CD4-positive, alpha-beta T cell treated with Interleukin-6 at 100 ng/mL for 8 hours (primary cell): ENCODE measurements around the gene HPX.
A peak's percentile ranks its signal among the peaks of the same experiment; 100 is the strongest.

Experiments used
- DNase-seq: peaks from one replicate; pipeline ENCODE4 v3.0.0-alpha.2; 2020; ENCODE audit warnings: mixed read lengths, low spot score

HPX gene

GRCh38 chr11:6458352-6459098 lies 17.7 kb upstream of the HPX start:
- no peak for DNase-seq

DNA sequence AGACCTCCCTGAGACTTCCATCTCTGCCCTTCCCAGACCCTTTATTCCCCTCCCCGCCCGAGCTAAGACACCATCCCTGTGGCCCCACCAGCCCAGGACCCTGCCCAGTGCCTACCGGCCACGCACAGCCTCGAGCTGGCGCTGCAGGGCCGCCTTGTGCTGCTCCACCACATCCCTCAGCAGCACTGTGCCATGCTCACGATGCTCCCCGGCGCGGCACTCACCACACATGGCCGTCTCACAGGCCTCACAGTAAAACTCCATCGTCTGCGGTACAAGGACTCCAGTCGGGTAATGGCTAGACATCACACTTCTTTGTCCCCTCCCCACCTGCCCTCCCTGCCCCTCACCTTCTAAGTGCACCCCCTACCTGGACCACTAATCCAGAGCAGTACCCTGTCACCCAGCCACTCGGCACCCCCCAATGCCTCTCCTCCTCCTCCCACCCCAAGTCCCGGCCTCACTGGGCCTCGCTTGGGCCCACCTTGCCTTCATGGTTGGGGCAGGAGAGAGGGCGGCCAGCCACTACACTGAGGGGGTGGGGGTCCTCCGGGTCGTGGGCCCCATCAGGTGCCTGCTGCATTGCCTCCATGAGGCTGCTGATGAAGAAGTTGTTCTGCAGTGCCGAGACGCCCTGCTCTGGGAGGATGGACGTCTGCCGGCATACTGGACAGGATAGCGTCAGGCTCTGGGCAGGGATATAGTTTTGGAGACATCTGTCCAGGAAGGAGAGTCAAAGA lies 17.0 kb upstream of the HPX start:
- no peak for DNase-seq

DNA sequence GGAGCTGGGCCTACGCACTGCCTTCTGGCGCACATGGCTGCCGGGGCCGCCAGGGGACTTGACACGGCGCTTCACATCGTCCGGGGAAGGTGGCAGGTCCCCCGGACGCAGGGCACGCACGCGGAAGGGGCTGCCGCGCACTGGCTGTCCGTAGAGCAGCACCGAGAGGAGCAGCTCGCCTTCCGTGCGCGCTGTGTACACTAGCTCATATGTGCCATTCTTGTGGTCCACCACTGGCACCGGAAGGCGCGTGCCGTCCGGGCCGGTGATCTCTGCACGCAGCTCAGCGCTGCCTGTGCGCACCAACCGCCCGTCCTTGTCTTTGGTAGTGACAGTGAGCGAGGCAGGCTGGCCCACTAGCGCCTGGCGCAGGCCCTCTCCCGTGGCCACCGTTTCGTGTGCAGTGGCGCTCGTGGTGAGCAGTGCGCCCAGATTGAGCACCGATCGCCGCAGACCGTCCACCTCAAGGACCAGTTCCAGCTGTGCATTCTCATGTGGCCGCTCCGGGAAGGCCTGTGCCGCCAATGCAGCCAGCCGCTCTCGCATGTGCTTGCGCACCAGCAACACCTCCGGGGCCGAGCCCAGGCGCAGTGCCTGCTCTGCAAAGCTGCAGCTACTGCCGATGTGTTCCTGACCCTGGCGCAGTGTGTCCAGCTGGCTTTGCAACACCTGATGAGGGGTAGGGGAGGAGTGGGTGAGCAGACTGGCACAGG lies 15.7 kb upstream of the HPX start:
- no peak for DNase-seq

DNA sequence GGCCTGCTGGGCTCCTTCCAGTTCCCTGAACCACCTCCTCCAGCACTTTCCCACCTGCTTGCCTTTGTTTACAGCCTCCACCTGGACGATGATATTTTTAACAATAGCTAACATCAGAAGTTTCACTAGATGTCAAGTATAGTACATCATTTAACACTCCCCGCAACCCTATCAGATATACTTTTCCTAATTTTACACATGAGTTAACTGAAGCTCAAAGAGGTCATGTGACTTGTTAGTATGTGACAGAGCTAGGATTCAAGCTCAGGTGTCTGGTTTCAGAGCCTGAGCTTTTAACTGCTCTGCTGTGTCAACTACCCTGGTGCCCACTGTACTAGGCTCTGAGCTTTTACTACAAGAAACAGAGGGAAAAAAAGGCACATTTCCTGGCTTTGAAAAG lies 14.3 kb upstream of the HPX start:
- no peak for DNase-seq

DNA sequence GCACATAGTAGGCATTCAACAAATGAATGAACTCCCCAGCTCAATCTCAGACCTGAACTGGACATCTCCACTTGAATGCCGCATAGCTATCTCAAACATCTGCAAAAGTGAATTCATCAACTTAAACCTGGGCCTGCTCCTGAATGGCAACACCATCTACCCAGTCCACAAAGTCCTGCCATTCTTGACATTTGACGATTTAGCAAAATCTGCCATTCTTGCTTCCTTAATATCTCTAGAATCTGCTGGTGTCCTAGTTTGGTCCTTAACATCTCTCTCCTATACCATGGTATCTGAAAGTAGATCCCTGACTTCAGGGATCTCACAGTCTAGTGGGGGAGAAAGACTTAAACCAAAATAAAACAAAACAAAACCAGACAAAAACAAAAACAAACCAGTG lies 12.4 kb upstream of the HPX start:
- no peak for DNase-seq

DNA sequence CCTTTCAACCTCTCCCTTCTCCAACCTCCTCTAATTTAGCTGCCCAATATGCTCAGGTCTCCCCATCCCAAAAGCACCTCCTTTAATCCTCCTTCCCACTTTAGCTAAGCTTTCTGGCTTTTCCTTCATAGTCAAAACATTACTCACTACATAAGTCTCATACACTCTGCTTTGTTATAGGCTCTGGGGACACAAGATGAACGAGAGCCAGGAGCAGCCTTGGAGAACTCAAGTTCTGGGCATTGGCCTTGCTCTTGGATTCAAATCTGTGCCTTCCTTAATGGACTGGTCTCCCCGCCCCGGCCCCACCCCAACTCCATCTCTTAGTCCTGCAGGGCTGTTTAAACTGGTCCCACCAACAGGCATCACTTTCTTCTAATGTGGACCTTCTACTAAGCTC lies 11.4 kb upstream of the HPX start:
- DNase-seq, result no peak

- DNase-seq, result no peak
Measured at GRCh38 chr11:6448574-6448973, 7.8 kb upstream of the HPX start.

GRCh38 chr11:6443269-6444003 lies 2.6 kb upstream of the HPX start:
- peak; percentile 59 for DNase-seq

- DNase-seq, result no peak
Measured at GRCh38 chr11:6442441-6442840, 1.7 kb upstream of the HPX start.

DNA sequence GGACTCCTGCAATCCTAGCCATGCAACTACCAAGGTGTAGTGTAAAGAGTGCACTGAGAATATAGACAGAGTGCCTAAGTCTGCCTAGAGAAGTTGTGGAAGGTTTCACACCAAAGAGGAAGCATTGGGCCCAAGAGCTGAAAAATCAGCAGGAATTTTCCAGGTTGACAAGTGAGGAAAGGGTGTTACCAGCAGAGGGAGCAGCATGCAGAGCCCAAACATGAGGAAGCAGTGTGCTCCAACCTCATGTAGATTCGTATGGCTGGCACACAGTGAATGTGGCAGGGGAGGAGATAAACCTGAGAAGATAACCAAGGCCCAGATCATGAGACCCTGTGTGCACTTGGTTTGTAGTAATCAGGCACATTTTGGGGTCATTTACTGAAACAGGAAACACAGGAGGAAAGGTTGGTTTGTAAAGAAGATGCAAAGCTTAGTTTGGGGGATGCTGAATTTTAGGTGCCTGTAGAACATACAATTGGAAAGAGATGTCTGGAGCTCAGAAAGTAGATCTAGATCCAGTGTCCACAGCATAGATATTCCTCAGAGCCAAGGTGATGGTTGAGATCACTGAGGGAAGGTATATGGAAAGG lies 1.7 kb downstream of the HPX start:
- peak; percentile 43 for DNase-seq

GRCh38 chr11:6437993-6438392 lies 2.8 kb downstream of the HPX start:
- DNase-seq, result peak; percentile 16

DNA sequence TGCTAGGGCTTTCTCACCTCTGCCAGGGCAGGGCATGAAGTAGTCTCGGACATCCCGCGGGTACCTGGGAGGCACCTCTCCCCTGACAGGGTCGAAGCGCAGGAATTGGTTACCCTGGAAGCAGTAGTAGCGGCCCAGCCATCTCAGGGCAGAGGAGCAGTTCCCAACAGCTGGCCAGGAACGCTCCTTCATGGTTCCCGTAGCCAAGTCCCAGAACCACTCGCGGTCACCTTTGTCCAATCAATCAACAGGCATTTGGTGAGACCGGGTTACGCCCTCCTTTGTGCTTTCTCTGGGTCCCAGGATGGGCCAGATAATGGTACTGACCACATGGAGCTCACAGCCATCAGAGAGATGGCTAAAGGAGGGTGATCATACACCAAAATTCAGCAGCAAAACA lies 3.4 kb downstream of the HPX start:
- no peak for DNase-seq

- DNase-seq, result no peak
Measured at GRCh38 chr11:6433998-6434660, 6.7 kb downstream of the HPX start.

- no peak for DNase-seq
Measured at GRCh38 chr11:6431861-6432260, 8.9 kb downstream of the HPX start.

GRCh38 chr11:6427516-6427915 lies 13.3 kb downstream of the HPX start:
- DNase-seq, result no peak

DNA sequence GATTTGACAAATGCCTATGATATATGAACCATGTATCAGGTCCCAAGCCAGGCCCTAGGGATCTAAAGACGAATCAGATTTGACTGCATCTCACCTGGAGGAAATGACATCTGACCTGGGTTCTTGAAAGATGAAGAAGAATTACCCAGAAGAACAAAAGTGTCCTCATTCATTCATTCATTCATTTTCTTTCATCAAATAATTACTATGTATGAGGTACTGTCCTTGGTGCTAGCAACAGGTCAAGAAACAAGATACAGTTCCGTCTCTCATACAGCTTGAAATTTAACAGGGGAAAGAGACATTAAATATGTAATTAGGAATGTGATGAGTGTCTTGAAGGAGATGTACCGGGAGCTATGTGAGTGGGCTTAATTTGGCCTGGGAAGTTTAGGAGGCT lies 20.1 kb downstream of the HPX start:
- DNase-seq, result no peak

DNA sequence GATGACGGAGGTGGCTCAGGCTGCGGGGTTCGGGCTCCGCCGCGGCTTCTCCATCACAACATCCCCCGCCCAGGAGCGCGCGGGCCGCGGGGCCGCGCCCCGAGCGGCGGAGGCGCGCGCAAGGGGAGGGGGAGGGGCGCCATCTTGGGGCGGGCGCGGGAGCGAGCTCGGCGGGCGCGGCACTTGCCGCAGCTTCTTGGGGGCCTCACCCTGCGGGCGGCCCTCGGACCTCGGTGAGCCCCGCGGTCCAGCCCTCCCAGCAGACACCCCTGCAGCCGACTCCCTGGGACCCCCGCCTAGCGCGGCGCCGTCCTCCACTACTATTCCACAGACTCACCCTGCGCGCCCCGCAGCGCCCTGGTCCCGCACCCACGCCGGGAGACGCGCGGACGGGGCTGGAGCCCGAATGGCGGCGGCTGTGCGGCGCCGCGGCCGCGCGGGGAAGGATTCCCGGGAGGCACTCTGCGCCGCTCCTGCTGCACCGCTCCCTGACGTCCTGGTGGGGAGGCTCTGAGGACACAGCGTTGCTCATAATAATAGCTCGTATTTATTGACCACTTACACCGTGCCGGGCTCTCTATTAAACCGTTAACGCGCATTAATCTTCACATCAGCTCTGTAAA lies 21.7 kb downstream of the HPX start, which contains the start of gene APBB1:
APBB1 (minus strand) TSS at position 86 of the 623 bp plus-strand sequence. CDS start 7,747 bp downstream, outside the sequence.
- DNase-seq, result peak; percentile 64

GRCh38 chr11:6418557-6419008 lies 22.2 kb downstream of the HPX start:
- DNase-seq, result no peak

DNA sequence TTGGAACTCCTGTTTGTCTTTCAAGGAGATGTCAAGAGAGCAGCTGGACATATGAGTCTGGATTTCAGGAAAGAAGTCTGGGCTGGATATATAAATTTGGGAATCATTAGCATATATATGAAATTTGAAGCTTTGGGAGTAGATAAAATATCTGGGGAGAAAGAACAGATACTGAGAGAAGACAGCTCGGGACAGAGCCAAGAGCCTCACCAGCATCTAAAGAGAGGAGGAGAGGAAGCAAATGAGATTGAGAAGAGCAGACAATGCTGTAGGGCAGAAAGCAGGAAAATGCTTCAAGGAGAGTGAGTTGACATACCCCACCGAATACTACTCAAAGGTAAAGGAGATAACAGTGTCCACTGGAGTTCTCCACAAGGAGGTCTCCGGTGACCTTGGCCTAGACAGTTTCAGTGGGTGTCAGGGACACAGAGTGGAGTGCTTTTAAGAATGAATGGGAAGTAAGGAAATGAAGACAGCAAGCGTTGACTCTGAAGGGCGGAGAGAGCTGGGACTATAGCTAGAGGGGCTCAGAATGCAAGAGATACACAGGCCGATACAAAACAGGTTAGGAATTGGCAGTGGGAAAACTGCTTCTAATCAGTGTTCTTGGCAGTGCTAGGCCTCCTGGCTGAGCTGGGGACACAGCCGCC lies 22.8 kb downstream of the HPX start:
- DNase-seq, result no peak

DNA sequence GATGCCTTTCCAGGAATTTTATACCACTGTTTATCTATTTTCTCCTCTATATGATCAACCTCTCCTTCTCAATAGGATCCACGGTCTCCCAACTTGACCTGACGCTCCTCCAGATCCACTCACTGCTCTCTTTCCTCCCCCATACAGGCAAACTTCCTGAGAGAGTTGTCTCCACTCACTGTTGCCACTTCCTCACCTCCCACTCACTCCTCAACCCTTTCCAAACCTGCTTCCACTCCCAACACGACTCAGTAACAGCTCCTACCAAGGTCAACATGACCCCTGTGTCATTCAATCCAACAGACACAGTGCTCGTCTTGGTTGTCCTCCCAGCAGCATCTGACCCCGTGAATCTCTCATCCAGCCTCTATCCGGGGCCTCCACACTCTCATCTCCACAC lies 25.0 kb downstream of the HPX start:
- no peak for DNase-seq
